CD4-positive, CD25-positive, alpha-beta regulatory T cell (primary cell): ENCODE results near the gene MAGI2. TPM values are rescaled to one million over a fixed set of nuclear protein-coding genes. Genes with fewer than 3 reads are reported as not detected.
"Not testable (repeated sequence)": the region's sequence is repeated elsewhere in the genome, so short reads cannot be mapped to it uniquely, and the experiment has no call there.

ENCODE experiments used
- ATAC-seq, 2 donors: fragments of 150-1000 bp; cut with Tn5 transposase; one replicate each; pipeline ENCODE4 v1.10.0; 2021; ENCODE audit warnings: low read depth in 2 of 2, moderate number of reproducible peaks in 2 of 2, moderate library complexity in 1 of 2
- DNase-seq, 3 donors: peaks; one replicate each; pipeline versions ENCODE4 v3.0.0 to v3.0.0-alpha.2; 2012 to 2022; ENCODE audit warnings: mixed read lengths in 1 of 3
- H3K27ac ChIP-seq: one replicate; pipeline ENCODE4 v1.7.0; 2013; ENCODE audit warnings: mild to moderate bottlenecking, low read length; ENCODE audit not compliant: insufficient read depth, poor library complexity, severe bottlenecking
- H3K27me3 ChIP-seq: one replicate; pipeline ENCODE4 v1.7.0; 2013; ENCODE audit warnings: low read length; ENCODE audit not compliant: control insufficient read depth, insufficient read depth
- H3K36me3 ChIP-seq: one replicate; pipeline ENCODE4 v1.7.0; 2013; ENCODE audit warnings: mild to moderate bottlenecking, low read length, moderate library complexity; ENCODE audit not compliant: control insufficient read depth, insufficient read depth
- H3K4me1 ChIP-seq: 2 replicates; pipeline ENCODE4 v1.7.0; 2013; ENCODE audit warnings: mild to moderate bottlenecking, low read length; ENCODE audit not compliant: insufficient read depth, control insufficient read depth, poor library complexity, severe bottlenecking
- H3K4me3 ChIP-seq: one replicate; pipeline ENCODE4 v1.7.0; 2013; ENCODE audit warnings: low read depth, mild to moderate bottlenecking, low read length, moderate library complexity
- H3K9me3 ChIP-seq, 2 experiments: 1 replicate in 1 of 2; 2 replicates in 1 of 2; pipeline ENCODE4 v1.7.0; 2013; ENCODE audit warnings: low read length in 2 of 2, mild to moderate bottlenecking in 1 of 2, moderate library complexity in 1 of 2; ENCODE audit not compliant: control insufficient read depth in 2 of 2
- H3K27ac Mint-ChIP-seq, 3 donors: one replicate each; pipeline ENCODE4 v1.8.0; 2020 to 2022; ENCODE audit warnings: mild to moderate bottlenecking in 3 of 3, mixed read lengths in 3 of 3, moderate library complexity in 2 of 3
- H3K27me3 Mint-ChIP-seq: one replicate; pipeline ENCODE4 v1.8.0; 2022; ENCODE audit warnings: mild to moderate bottlenecking, mixed read lengths
- H3K36me3 Mint-ChIP-seq: one replicate; pipeline ENCODE4 v1.8.0; 2020; ENCODE audit warnings: mixed read lengths
- H3K4me1 Mint-ChIP-seq, 4 donors: one replicate each; pipeline ENCODE4 v1.8.0; 2020 to 2022; ENCODE audit warnings: mixed read lengths in 4 of 4, mild to moderate bottlenecking in 1 of 4
- H3K4me3 Mint-ChIP-seq, 4 donors: one replicate each; pipeline ENCODE4 v1.8.0; 2020 to 2022; ENCODE audit warnings: mild to moderate bottlenecking in 4 of 4, mixed read lengths in 4 of 4, moderate library complexity in 3 of 4
- H3K9me3 Mint-ChIP-seq, 7 donors: one replicate each; pipeline ENCODE4 v1.8.0; 2020 to 2022; ENCODE audit warnings: mixed read lengths in 7 of 7, mild to moderate bottlenecking in 3 of 7, moderate library complexity in 2 of 7
- polyA plus RNA-seq, 4 donors: library from polyadenylated mRNA; unstranded; fragments of 300-500 nt; fragmentation: Illumina TruSeq; gene quantifications; one replicate each; pipeline ENCODE4 v1.2.3, GENCODE V29; 2021
- total RNA-seq: library from RNA; stranded (reverse); gene quantifications from one replicate; pipeline ENCODE4 v1.2.3, GENCODE V29; 2022

MAGI2 gene
- total and polyA plus RNA-seq, 5 donors from 2014 or later = not detected

- H3K27me3 Mint-ChIP-seq, H3K27ac Mint-ChIP-seq, H3K27me3 ChIP-seq, H3K27ac ChIP-seq, H3K4me3 ChIP-seq, H3K36me3 ChIP-seq, H3K9me3 ChIP-seq, H3K4me1 ChIP-seq, ATAC-seq, H3K4me1 Mint-ChIP-seq, DNase-seq, H3K9me3 Mint-ChIP-seq, H3K36me3 Mint-ChIP-seq, H3K4me3 Mint-ChIP-seq: not testable (repeated sequence)
Measured at GRCh38 chr7:77999168-77999567, 1454.3 kb downstream of the MAGI2 start.

GRCh38 chr7:77995717-77996116 is 1457.8 kb downstream of the MAGI2 start:
- Histone ChIP-seq H3K36me3 (no peaks in the 10 kb centered on the region), H3K4me3 (no peak overlapping the region), H3K27ac (no peak overlapping the region), H3K9me3 (no peaks in the 10 kb centered on the region), H3K4me1 (no peaks in the 10 kb centered on the region), H3K27me3 (no peaks in the 10 kb centered on the region)
- Mint-ChIP-seq H3K27ac (no peak overlapping the region), H3K4me3 (no peak overlapping the region), H3K36me3 (no peaks in the 10 kb centered on the region), H3K27me3 (peaks cover 5% of the 10 kb centered on the region), H3K4me1 (no peaks in the 10 kb centered on the region), H3K9me3 (peaks cover 0 to 7% (median 0%) of the 10 kb centered on the region in 7 donors)
- DNase-seq (no peak), ATAC-seq (no peak)

- no peaks in the 10 kb centered on the region for H3K36me3 Mint-ChIP-seq
Measured at GRCh38 chr7:77993838-77994237, 1459.6 kb downstream of the MAGI2 start.

GRCh38 chr7:77991656-77992055 is 1461.8 kb downstream of the MAGI2 start:
- no peak for DNase-seq
- Mint-ChIP-seq H3K36me3 (no peaks in the 10 kb centered on the region), H3K27ac (no peak overlapping the region), H3K9me3 (peaks cover 0 to 2% (median 0%) of the 10 kb centered on the region in 7 donors), H3K27me3 (peaks cover 5% of the 10 kb centered on the region), H3K4me1 (no peaks in the 10 kb centered on the region), H3K4me3 (no peak overlapping the region)
- no peaks in the 10 kb centered on the region for H3K36me3 ChIP-seq
- no peak for ATAC-seq
- no peaks in the 10 kb centered on the region for H3K9me3 ChIP-seq
- no peaks in the 10 kb centered on the region for H3K4me1 ChIP-seq
- no peaks in the 10 kb centered on the region for H3K27me3 ChIP-seq
- no peak overlapping the region for H3K4me3 ChIP-seq
- H3K27ac ChIP-seq = no peak overlapping the region

More at GRCh38 chr7:77993838-77994237, 1459.6 kb downstream of the MAGI2 start:
- Mint-ChIP-seq H3K4me3 (no peak overlapping the region), H3K9me3 (peaks cover 0 to 2% (median 0%) of the 10 kb centered on the region in 7 donors), H3K4me1 (no peaks in the 10 kb centered on the region), H3K27me3 (peaks cover 5% of the 10 kb centered on the region), H3K27ac (no peak overlapping the region)
- ATAC-seq (no peak), DNase-seq (no peak)
- H3K4me3 ChIP-seq = no peak overlapping the region
- no peak overlapping the region for H3K27ac ChIP-seq
- H3K36me3 ChIP-seq = no peaks in the 10 kb centered on the region
- H3K9me3 ChIP-seq = no peaks in the 10 kb centered on the region
- no peaks in the 10 kb centered on the region for H3K4me1 ChIP-seq
- no peaks in the 10 kb centered on the region for H3K27me3 ChIP-seq

DNA sequence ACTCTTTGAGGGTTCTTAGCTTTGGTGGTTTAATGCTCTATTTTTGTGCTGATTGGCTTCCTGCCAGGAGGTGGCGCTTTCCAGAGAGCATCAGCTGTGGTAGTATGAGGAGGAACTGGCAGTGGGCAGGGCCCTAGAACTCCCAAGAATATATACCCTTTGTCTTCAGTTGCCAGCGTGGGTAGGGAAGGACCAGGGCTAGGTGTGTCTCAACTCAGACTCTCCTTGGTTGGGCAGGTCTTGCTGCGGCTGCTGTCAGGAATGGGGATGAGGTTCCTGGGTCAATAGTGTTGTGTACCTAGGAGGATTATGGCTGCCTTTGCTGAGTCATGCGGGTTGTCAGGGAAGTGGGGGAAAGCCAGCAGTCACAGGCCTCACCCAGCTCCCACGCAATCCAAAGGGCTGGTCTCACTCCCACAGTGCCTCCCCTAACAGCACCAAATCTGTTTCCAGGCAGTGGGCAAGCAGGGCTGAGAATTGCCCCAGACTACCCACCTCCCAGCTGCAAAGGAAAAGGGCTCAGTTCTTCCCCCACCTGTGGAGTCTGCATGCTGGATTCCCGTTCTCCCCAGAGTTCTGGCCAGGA is 1463.4 kb downstream of the MAGI2 start:
- Histone ChIP-seq H3K27ac (no peak overlapping the region), H3K36me3 (no peaks in the 10 kb centered on the region), H3K4me3 (no peak overlapping the region), H3K4me1 (no peaks in the 10 kb centered on the region), H3K9me3 (no peaks in the 10 kb centered on the region), H3K27me3 (no peaks in the 10 kb centered on the region)
- H3K9me3 Mint-ChIP-seq = peaks cover 0 to 2% (median 0%) of the 10 kb centered on the region in 7 donors
- no peak overlapping the region for H3K27ac Mint-ChIP-seq
- H3K4me3 Mint-ChIP-seq = no peak overlapping the region
- H3K4me1 Mint-ChIP-seq = no peaks in the 10 kb centered on the region
- H3K27me3 Mint-ChIP-seq = peaks cover 5% of the 10 kb centered on the region
- peak in 1 of 3 donors; percentile 16 for DNase-seq
- ATAC-seq = no peak
- H3K36me3 Mint-ChIP-seq = no peaks in the 10 kb centered on the region

DNA sequence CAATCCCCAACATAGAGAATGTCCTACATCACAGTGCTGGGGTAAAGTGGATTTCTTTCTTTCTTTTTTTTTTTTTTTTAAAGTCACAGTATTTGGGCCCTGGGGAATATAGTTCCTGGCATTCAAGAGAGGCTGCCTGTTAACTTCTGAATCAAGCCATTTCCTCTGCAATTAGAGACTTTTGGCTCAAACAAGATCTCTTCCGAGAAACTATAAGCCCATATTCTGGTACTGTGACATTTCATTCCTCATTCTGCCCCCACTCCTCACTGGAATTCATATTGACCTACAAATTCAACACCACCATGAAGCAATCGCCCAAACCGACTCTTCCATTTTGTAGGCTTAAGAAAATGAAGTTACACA is 1467.5 kb downstream of the MAGI2 start:
- Histone ChIP-seq H3K36me3 (no peaks in the 10 kb centered on the region), H3K27me3 (no peaks in the 10 kb centered on the region), H3K4me1 (no peaks in the 10 kb centered on the region), H3K9me3 (no peaks in the 10 kb centered on the region), H3K4me3 (no peak overlapping the region), H3K27ac (no peak overlapping the region)
- Mint-ChIP-seq H3K4me1 (peaks cover 0 to 3% (median 0%) of the 10 kb centered on the region in 4 donors), H3K9me3 (peaks cover 0 to 2% (median 0%) of the 10 kb centered on the region in 7 donors), H3K4me3 (no peak overlapping the region), H3K27ac (no peak overlapping the region), H3K27me3 (no peaks in the 10 kb centered on the region), H3K36me3 (no peaks in the 10 kb centered on the region)
- ATAC-seq (no peak), DNase-seq (no peak)

DNA sequence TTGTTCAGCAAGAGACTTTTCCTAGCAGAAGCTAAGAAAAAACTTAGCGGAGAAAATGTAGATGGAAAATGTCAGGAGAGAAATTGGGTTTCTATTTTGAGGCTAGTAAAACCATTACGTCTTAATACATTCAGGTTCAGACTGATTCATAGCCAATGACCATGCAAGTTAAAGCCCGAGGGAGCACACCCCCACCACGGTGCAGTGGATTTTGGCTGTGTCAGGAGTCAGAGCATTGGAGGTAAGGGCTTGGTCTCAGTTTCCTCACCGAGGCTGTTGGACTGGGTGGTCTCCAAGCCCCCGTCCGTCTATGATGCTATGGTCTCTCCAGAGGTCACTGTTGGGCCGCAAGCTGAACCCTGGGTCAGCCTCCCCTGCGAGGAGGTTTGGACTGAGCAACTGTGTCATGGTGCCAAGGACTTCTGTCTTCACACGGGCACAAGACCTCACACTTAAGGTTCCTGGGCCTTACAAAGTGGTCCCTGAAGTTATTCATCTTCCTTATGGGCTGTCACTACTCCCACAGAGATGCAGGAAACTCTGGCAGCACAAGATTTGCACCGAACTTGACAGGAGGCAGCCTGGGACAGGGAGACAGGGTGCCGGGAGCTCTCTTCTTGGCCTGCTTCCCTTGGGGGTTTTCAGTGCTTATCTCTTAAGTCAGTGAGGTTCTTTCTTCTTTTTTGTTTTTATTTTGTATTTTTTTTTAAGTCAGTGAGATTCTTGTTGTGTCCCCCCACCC is 1468.1 kb downstream of the MAGI2 start:
- DNase-seq = no peak
- H3K9me3 Mint-ChIP-seq = peaks cover 0 to 2% (median 0%) of the 10 kb centered on the region in 7 donors
- Histone ChIP-seq H3K36me3 (no peaks in the 10 kb centered on the region), H3K9me3 (no peaks in the 10 kb centered on the region), H3K27ac (no peak overlapping the region), H3K4me3 (no peak overlapping the region), H3K27me3 (no peaks in the 10 kb centered on the region), H3K4me1 (no peaks in the 10 kb centered on the region)
- H3K4me1 Mint-ChIP-seq = peaks cover 0 to 3% (median 0%) of the 10 kb centered on the region in 4 donors
- no peak for ATAC-seq
- H3K27me3 Mint-ChIP-seq = no peaks in the 10 kb centered on the region
- no peaks in the 10 kb centered on the region for H3K36me3 Mint-ChIP-seq
- no peak overlapping the region for H3K4me3 Mint-ChIP-seq
- H3K27ac Mint-ChIP-seq = no peak overlapping the region

GRCh38 chr7:77983973-77984372 is 1469.5 kb downstream of the MAGI2 start:
- no peaks in the 10 kb centered on the region for H3K4me1 ChIP-seq
- peaks cover 0 to 2% (median 0%) of the 10 kb centered on the region in 7 donors for H3K9me3 Mint-ChIP-seq
- no peak for ATAC-seq

More at GRCh38 chr7:77983973-77984372, 1469.5 kb downstream of the MAGI2 start:
- Mint-ChIP-seq H3K27ac (no peak overlapping the region), H3K36me3 (no peaks in the 10 kb centered on the region), H3K27me3 (no peaks in the 10 kb centered on the region), H3K4me1 (peaks cover 0 to 3% (median 0%) of the 10 kb centered on the region in 4 donors), H3K4me3 (no peak overlapping the region)
- H3K36me3 ChIP-seq = no peaks in the 10 kb centered on the region
- H3K9me3 ChIP-seq = no peaks in the 10 kb centered on the region
- no peaks in the 10 kb centered on the region for H3K27me3 ChIP-seq
- DNase-seq = no peak
- H3K27ac ChIP-seq = no peak overlapping the region
- H3K4me3 ChIP-seq = no peak overlapping the region
